Loucy (cell line): ENCODE measurements around the gene PIBF1.
"Not testable (repeated sequence)": the region's sequence is repeated elsewhere in the genome, so short reads cannot be mapped to it uniquely, and the experiment has no call there.

Experiments
- H2AFZ ChIP-seq: fragments of 200-600 bp; sonication (generic); 2 replicates; pipeline ENCODE4 v1.6.0; 2016; ENCODE audit warnings: antibody characterized with exemption, mild to moderate bottlenecking, low read length, moderate library complexity
- H3F3A ChIP-seq: fragments of 200-600 bp; 2 replicates; pipeline ENCODE4 v1.6.0; 2016; ENCODE audit warnings: antibody characterized with exemption, low read depth, mild to moderate bottlenecking
- H3K27me3 ChIP-seq: fragments of 200-600 bp; sonication (generic); 2 replicates; pipeline ENCODE4 v1.6.1; 2014; ENCODE audit warnings: low read length, mild to moderate bottlenecking; ENCODE audit not compliant: insufficient read depth, poor library complexity, severe bottlenecking
- H3K36me3 ChIP-seq: fragments of 200-600 bp; sonication (generic); 2 replicates; pipeline ENCODE4 v1.6.1; 2016; ENCODE audit warnings: low read length; ENCODE audit not compliant: insufficient read depth
- H3K4me1 ChIP-seq: fragments of 200-600 bp; sonication (generic); 2 replicates; pipeline ENCODE4 v1.5.1; 2014; ENCODE audit warnings: low read length, mild to moderate bottlenecking; ENCODE audit not compliant: insufficient read depth, poor library complexity, severe bottlenecking
- H3K4me2 ChIP-seq: fragments of 200-600 bp; sonication (generic); 2 replicates; pipeline ENCODE4 v1.6.0; 2014; ENCODE audit warnings: antibody characterized with exemption, low read length, low read depth, mild to moderate bottlenecking; ENCODE audit not compliant: poor library complexity, severe bottlenecking
- H3K4me3 ChIP-seq: fragments of 200-600 bp; sonication (generic); 2 replicates; pipeline ENCODE4 v1.5.1; 2014; ENCODE audit warnings: low read length, mild to moderate bottlenecking, mixed read lengths; ENCODE audit not compliant: poor library complexity, severe bottlenecking
- H3K79me2 ChIP-seq: fragments of 200-600 bp; sonication (generic); 2 replicates; pipeline ENCODE4 v1.6.1; 2014; ENCODE audit warnings: low read length; ENCODE audit not compliant: insufficient read depth
- H3K9ac ChIP-seq: fragments of 200-600 bp; sonication (generic); 2 replicates; pipeline ENCODE4 v1.6.0; 2014; ENCODE audit warnings: mild to moderate bottlenecking, low read depth, low read length, moderate library complexity; ENCODE audit not compliant: poor library complexity, severe bottlenecking
- H3K9me2 ChIP-seq: fragments of 200-600 bp; sonication (generic); replicated peaks from 2 replicates; pipeline ENCODE4 v1.6.1; 2016; ENCODE audit warnings: low read depth, low read length, mixed read lengths
- H3K9me3 ChIP-seq: fragments of 200-600 bp; sonication (generic); 2 replicates; pipeline ENCODE4 v1.6.1; 2014; ENCODE audit warnings: mild to moderate bottlenecking, antibody characterized with exemption, low read length, low read depth; ENCODE audit not compliant: insufficient read depth
- H4K20me1 ChIP-seq: fragments of 200-600 bp; sonication (generic); 2 replicates; pipeline ENCODE4 v1.6.0; 2014; ENCODE audit warnings: antibody characterized with exemption, low read length, mild to moderate bottlenecking; ENCODE audit not compliant: insufficient read depth, poor library complexity, severe bottlenecking
- CTCF ChIP-seq: fragments of 200-600 bp; sonication (generic); conservative IDR thresholded peaks from 2 replicates; pipeline ENCODE4 v1.5.1; 2014; ENCODE audit warnings: mild to moderate bottlenecking, antibody characterized with exemption, low read length
- EZH2phosphoT487 ChIP-seq: fragments of 200-600 bp; IDR thresholded peaks from 2 replicates; pipeline ENCODE4 v1.6.1; 2018; ENCODE audit warnings: antibody characterized with exemption, mild to moderate bottlenecking, moderate library complexity, borderline replicate concordance

Gene PIBF1

GRCh38 chr13:72842991-72843390 is 61.1 kb downstream of the PIBF1 start:
- H3K79me2 ChIP-seq, result no peaks in the 10 kb centered on the region
- H3K27me3 ChIP-seq, result no peaks in the 10 kb centered on the region
- no peaks in the 10 kb centered on the region for H4K20me1 ChIP-seq
- H3K9me3 ChIP-seq, result no peaks in the 10 kb centered on the region
- peaks cover 40% of the 10 kb centered on the region; the same call in 1 of the 2 replicates for H3K36me3 ChIP-seq
- H3K4me3 ChIP-seq, result no peak overlapping the region
- no peaks in the 10 kb centered on the region for H3K4me1 ChIP-seq
- H3F3A ChIP-seq, result no peaks in the 10 kb centered on the region
- no peak overlapping the region for H3K9ac ChIP-seq
- TF ChIP-seq EZH2phosphoT487, result no peak
- TF ChIP-seq CTCF, result no peak
- H3K4me2 ChIP-seq, result no peak overlapping the region
- no peaks in the 10 kb centered on the region for H3K9me2 ChIP-seq
- H2AFZ ChIP-seq, result no peak overlapping the region

- H3K9me3 ChIP-seq, H3K4me3 ChIP-seq, H3K9me2 ChIP-seq, H3K4me1 ChIP-seq, H3F3A ChIP-seq, H2AFZ ChIP-seq, H3K27me3 ChIP-seq, H3K79me2 ChIP-seq, H3K9ac ChIP-seq, H4K20me1 ChIP-seq, H3K4me2 ChIP-seq: not testable (repeated sequence)
- H3K36me3 ChIP-seq, result peaks cover 46% of the 10 kb centered on the region
These were observed 63.2 kb downstream of the PIBF1 start for GRCh38 chr13:72845148-72845547.

GRCh38 chr13:72849571-72849970 is 67.6 kb downstream of the PIBF1 start:
- H3K4me1 ChIP-seq, result no peaks in the 10 kb centered on the region
- no peaks in the 10 kb centered on the region for H3K27me3 ChIP-seq
- H2AFZ ChIP-seq, result no peak overlapping the region
- peaks cover 50% of the 10 kb centered on the region for H3K36me3 ChIP-seq
- no peaks in the 10 kb centered on the region for H4K20me1 ChIP-seq
- no peak overlapping the region for H3K4me2 ChIP-seq
- TF ChIP-seq EZH2phosphoT487, result no peak
- no peak for TF ChIP-seq CTCF
- H3K4me3 ChIP-seq, result no peak overlapping the region
- no peaks in the 10 kb centered on the region for H3F3A ChIP-seq
- no peak overlapping the region for H3K9ac ChIP-seq
- H3K79me2 ChIP-seq, result no peaks in the 10 kb centered on the region
- no peaks in the 10 kb centered on the region for H3K9me2 ChIP-seq
- no peaks in the 10 kb centered on the region for H3K9me3 ChIP-seq

GRCh38 chr13:72850959-72851677 is 69.2 kb downstream of the PIBF1 start:
- no peak for TF ChIP-seq CTCF
- no peak for TF ChIP-seq EZH2phosphoT487
- Histone ChIP-seq H3K9me2 (no peaks in the 10 kb centered on the region), H3K79me2 (no peaks in the 10 kb centered on the region), H3K9me3 (no peaks in the 10 kb centered on the region), H3K4me3 (no peak overlapping the region), H3K27me3 (no peaks in the 10 kb centered on the region), H2AFZ (no peak overlapping the region), H4K20me1 (no peaks in the 10 kb centered on the region), H3K4me2 (no peak overlapping the region), H3K9ac (no peak overlapping the region), H3F3A (no peaks in the 10 kb centered on the region), H3K4me1 (no peaks in the 10 kb centered on the region), H3K36me3 (peaks cover 45% of the 10 kb centered on the region)
